CD14-positive monocyte (primary cell): ENCODE data around the gene GPATCH1. TPM values are rescaled to one million over a fixed set of nuclear protein-coding genes. Genes with fewer than 3 reads are reported as not detected.
A peak's percentile ranks its signal among the peaks of the same experiment; 100 is the strongest.

Source experiments
- DNase-seq, 3 donors: peaks; one replicate each; pipeline ENCODE4 v3.0.0-alpha.2; 2011 to 2022
- H2AFZ ChIP-seq: 2 replicates; pipeline ENCODE4 v1.6.0; 2012; ENCODE audit warnings: mild to moderate bottlenecking, low read depth, low read length, inconsistent platforms; ENCODE audit not compliant: insufficient read depth, poor library complexity, severe bottlenecking
- H3K27ac ChIP-seq, 2 donors: 1 replicate in 1 of 2; 2 replicates in 1 of 2; pipeline ENCODE4 v1.5.1; 2012 to 2013; ENCODE audit warnings: low read length in 2 of 2, control low read depth in 1 of 2, inconsistent platforms in 1 of 2, low read depth in 1 of 2, mild to moderate bottlenecking in 1 of 2
- H3K27me3 ChIP-seq, 2 donors: one replicate each; pipeline versions ENCODE4 v1.6.0 to v1.6.1; 2011 to 2013; ENCODE audit warnings: low read length in 2 of 2; ENCODE audit not compliant: control insufficient read depth in 2 of 2, insufficient read depth in 2 of 2
- H3K36me3 ChIP-seq, 2 donors: replicated peaks in 1 of 2; 1 replicate in 1 of 2; 2 replicates in 1 of 2; pipeline versions ENCODE4 v1.5.1 to v1.6.1; 2012 to 2013; ENCODE audit warnings: low read length in 2 of 2, control low read depth in 1 of 2, inconsistent platforms in 1 of 2, mild to moderate bottlenecking in 1 of 2; ENCODE audit not compliant: insufficient read depth in 2 of 2, control insufficient read depth in 1 of 2
- H3K4me1 ChIP-seq, 2 donors: 1 replicate in 1 of 2; 2 replicates in 1 of 2; pipeline versions ENCODE4 v1.5.1 to v1.6.1; 2012 to 2013; ENCODE audit warnings: low read length in 2 of 2, control low read depth in 1 of 2, inconsistent platforms in 1 of 2, mild to moderate bottlenecking in 1 of 2, moderate library complexity in 1 of 2; ENCODE audit not compliant: insufficient read depth in 2 of 2, control insufficient read depth in 1 of 2
- H3K4me2 ChIP-seq: replicated peaks from 2 replicates; pipeline ENCODE3; 2012; ENCODE audit warnings: low read length, moderate library complexity, mild to moderate bottlenecking; ENCODE audit not compliant: poor library complexity, severe bottlenecking; ENCODE audit errors: extremely low read depth
- H3K4me3 ChIP-seq, 3 experiments: fragments of 200-600 bp in 1 of 3; sonication (generic) in 1 of 3; replicated peaks in 1 of 3; 1 replicate in 2 of 3; 2 replicates in 1 of 3; pipeline ENCODE4 v1.5.1; 2011 to 2013; ENCODE audit warnings: low read length in 3 of 3, mild to moderate bottlenecking in 3 of 3, control low read depth in 2 of 3, low read depth in 2 of 3, inconsistent platforms in 1 of 3, moderate library complexity in 1 of 3
- H3K79me2 ChIP-seq: 2 replicates; pipeline ENCODE4 v1.6.0; 2012; ENCODE audit warnings: mild to moderate bottlenecking, control low read depth, inconsistent platforms, low read length, moderate library complexity; ENCODE audit not compliant: insufficient read depth
- H3K9ac ChIP-seq: 2 replicates; pipeline ENCODE4 v1.6.0; 2017; ENCODE audit warnings: low read length, mild to moderate bottlenecking; ENCODE audit not compliant: insufficient read depth, poor library complexity, severe bottlenecking
- H3K9me3 ChIP-seq, 2 donors: replicated peaks in 1 of 2; 1 replicate in 1 of 2; 2 replicates in 1 of 2; pipeline versions ENCODE4 v1.5.1 to v1.6.1; 2012 to 2013; ENCODE audit warnings: low read length in 2 of 2, control low read depth in 1 of 2; ENCODE audit not compliant: control insufficient read depth in 1 of 2, insufficient read depth in 1 of 2
- H4K20me1 ChIP-seq: 2 replicates; pipeline ENCODE4 v1.6.0; 2012; ENCODE audit warnings: mild to moderate bottlenecking, low read length, control low read depth, moderate library complexity; ENCODE audit not compliant: insufficient read depth
- H3K27ac Mint-ChIP-seq, 7 donors: one replicate each; pipeline ENCODE4 v1.8.0; 2020; ENCODE audit warnings: mild to moderate bottlenecking in 7 of 7, mixed read lengths in 7 of 7, moderate library complexity in 6 of 7, inconsistent platforms in 2 of 7
- H3K27me3 Mint-ChIP-seq, 3 donors: one replicate each; pipeline ENCODE4 v1.8.0; 2021 to 2022; ENCODE audit warnings: low read depth in 3 of 3, mild to moderate bottlenecking in 3 of 3, mixed read lengths in 3 of 3, moderate library complexity in 3 of 3, inconsistent platforms in 1 of 3
- H3K36me3 Mint-ChIP-seq, 2 donors: one replicate each; pipeline ENCODE4 v1.8.0; 2020; ENCODE audit warnings: mixed read lengths in 2 of 2, inconsistent platforms in 1 of 2, mild to moderate bottlenecking in 1 of 2
- H3K4me1 Mint-ChIP-seq: one replicate; pipeline ENCODE4 v1.8.0; 2020; ENCODE audit warnings: mild to moderate bottlenecking, mixed read lengths
- H3K4me3 Mint-ChIP-seq, 2 donors: one replicate each; pipeline ENCODE4 v1.8.0; 2020; ENCODE audit warnings: mild to moderate bottlenecking in 2 of 2, mixed read lengths in 2 of 2, moderate library complexity in 1 of 2
- H3K9me3 Mint-ChIP-seq, 7 donors: one replicate each; pipeline ENCODE4 v1.8.0; 2020 to 2022; ENCODE audit warnings: mixed read lengths in 7 of 7, mild to moderate bottlenecking in 6 of 7, moderate library complexity in 6 of 7, inconsistent platforms in 2 of 7
- CTCF ChIP-seq: fragments of 200-600 bp; IDR thresholded peaks from one replicate; pipeline ENCODE4 v1.8.0; 2022; ENCODE audit warnings: antibody characterized with exemption, mild to moderate bottlenecking
- WGBS: methylation state at CpG from one replicate; pipeline ENCODE4 v1.1.5; 2013; ENCODE audit warnings: missing lambda C conversion rate; ENCODE audit not compliant: insufficient coverage; 5-methylcytosine and 5-hydroxymethylcytosine counted together
- intact Hi-C, 2 donors: fragments of 100-400 bp; cut with micrococcal nuclease; formaldehyde crosslinking; loops; one replicate each; pipeline versions ENCODE4 v1.15.0 to v1.15.1; 2023
- polyA plus RNA-seq, 3 donors: library from polyadenylated mRNA; depleted of rRNA in 1 of 3; unstranded in 2 of 3; stranded (reverse) in 1 of 3; fragments of 300-500 nt in 2 of 3; fragments of >200 nt in 1 of 3; fragmentation: Illumina TruSeq in 2 of 3; gene quantifications; 1 replicate in 2 of 3; 2 replicates in 1 of 3; pipeline ENCODE4 v1.2.3, GENCODE V29; 2012 to 2021

GPATCH1 gene
- polyA plus RNA-seq, 3 donors = 1.4 to 6.8 (median 4.0) TPM

- no peak overlapping the region for H3K4me2 ChIP-seq
- H3K79me2 ChIP-seq = no peaks in the 10 kb centered on the region
- DNase-seq = no peak
- WGBS = 89% methylated on average over 9 of the region's 18 CpGs
- no peaks in the 10 kb centered on the region for H4K20me1 ChIP-seq
- no peak overlapping the region for H3K4me3 ChIP-seq
- TF ChIP-seq CTCF = no peak
- H3K4me1 ChIP-seq = peaks cover 0 to 3% of the 10 kb centered on the region in 2 donors
- Mint-ChIP-seq H3K4me3 (peak overlapping the region in 1 of 2 donors; percentile 78), H3K36me3 (no peaks in the 10 kb centered on the region), H3K9me3 (peaks cover 0 to 11% (median 6%) of the 10 kb centered on the region in 7 donors), H3K4me1 (peaks cover 4% of the 10 kb centered on the region), H3K27ac (no peak overlapping the region), H3K27me3 (peaks cover 28 to 65% (median 57%) of the 10 kb centered on the region in 3 donors)
- peaks cover 14 to 34% of the 10 kb centered on the region in 2 donors for H3K27me3 ChIP-seq
- H3K27ac ChIP-seq = no peak overlapping the region
- H2AFZ ChIP-seq = no peak overlapping the region
- no peak overlapping the region for H3K9ac ChIP-seq
- intact Hi-C loops = no loop called here
- H3K9me3 ChIP-seq = peaks cover 5% of the 10 kb centered on the region in 2 donors
- no peaks in the 10 kb centered on the region for H3K36me3 ChIP-seq
These were observed 14.4 kb upstream of the GPATCH1 start for GRCh38 chr19:33066543-33066942.

GRCh38 chr19:33067121-33067520, 13.9 kb upstream of the GPATCH1 start:
- Histone ChIP-seq H3K36me3 (no peaks in the 10 kb centered on the region), H3K27ac (no peak overlapping the region), H3K4me2 (no peak overlapping the region), H3K9ac (no peak overlapping the region), H3K9me3 (peaks cover 5% of the 10 kb centered on the region in 2 donors), H3K4me1 (peaks cover 0 to 3% of the 10 kb centered on the region in 2 donors), H2AFZ (no peak overlapping the region), H3K27me3 (peaks cover 14 to 34% of the 10 kb centered on the region in 2 donors), H3K4me3 (no peak overlapping the region), H3K79me2 (no peaks in the 10 kb centered on the region), H4K20me1 (no peaks in the 10 kb centered on the region)
- H3K4me3 Mint-ChIP-seq = no peak overlapping the region
- no peak for DNase-seq
- H3K27ac Mint-ChIP-seq = no peak overlapping the region
- peaks cover 0 to 11% (median 6%) of the 10 kb centered on the region in 7 donors for H3K9me3 Mint-ChIP-seq
- H3K27me3 Mint-ChIP-seq = peaks cover 25 to 65% (median 53%) of the 10 kb centered on the region in 3 donors
- TF ChIP-seq CTCF = no peak
- H3K36me3 Mint-ChIP-seq = no peaks in the 10 kb centered on the region
- WGBS = 89% methylated on average over 7 of the region's 8 CpGs
- intact Hi-C loops = no loop called here
- peaks cover 4% of the 10 kb centered on the region for H3K4me1 Mint-ChIP-seq
